Measurements from ENCODE around the gene IFITM1.
"Not testable (repeated sequence)": the region's sequence is repeated elsewhere in the genome, so short reads cannot be mapped to it uniquely, and the experiment has no call there.

The IFITM1 gene

DNA sequence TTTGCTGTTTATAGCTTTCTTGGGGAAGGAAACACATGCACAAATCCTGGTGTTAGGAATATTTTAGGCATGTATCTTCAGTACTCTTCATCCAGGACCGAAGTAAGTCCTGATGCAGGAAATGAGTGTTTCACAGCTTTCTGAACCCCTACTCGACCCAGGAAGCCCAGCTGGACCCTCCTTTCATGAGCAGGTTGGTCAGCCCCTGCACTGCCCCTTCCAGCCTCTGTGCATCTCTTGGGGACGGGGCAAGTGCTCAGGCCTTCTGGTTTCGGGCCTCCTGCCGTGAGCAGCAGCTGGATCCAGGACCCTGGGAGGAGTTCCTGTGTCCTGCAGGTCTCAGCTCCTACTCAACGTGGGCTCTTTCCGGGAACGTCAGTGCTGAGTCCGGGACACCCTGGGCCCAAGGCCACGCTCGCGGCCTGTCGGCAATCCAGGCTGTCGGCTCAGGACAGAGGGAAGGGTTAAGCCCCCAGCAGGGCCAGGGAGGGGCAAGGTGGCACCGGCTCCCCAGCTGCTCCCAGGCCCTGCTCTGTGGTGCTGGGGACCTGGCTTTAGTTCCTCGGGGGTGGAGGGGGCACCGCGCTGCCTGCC lies 3.8 kb upstream of the IFITM1 start:
- DNase-seq: not testable (repeated sequence)

DNA sequence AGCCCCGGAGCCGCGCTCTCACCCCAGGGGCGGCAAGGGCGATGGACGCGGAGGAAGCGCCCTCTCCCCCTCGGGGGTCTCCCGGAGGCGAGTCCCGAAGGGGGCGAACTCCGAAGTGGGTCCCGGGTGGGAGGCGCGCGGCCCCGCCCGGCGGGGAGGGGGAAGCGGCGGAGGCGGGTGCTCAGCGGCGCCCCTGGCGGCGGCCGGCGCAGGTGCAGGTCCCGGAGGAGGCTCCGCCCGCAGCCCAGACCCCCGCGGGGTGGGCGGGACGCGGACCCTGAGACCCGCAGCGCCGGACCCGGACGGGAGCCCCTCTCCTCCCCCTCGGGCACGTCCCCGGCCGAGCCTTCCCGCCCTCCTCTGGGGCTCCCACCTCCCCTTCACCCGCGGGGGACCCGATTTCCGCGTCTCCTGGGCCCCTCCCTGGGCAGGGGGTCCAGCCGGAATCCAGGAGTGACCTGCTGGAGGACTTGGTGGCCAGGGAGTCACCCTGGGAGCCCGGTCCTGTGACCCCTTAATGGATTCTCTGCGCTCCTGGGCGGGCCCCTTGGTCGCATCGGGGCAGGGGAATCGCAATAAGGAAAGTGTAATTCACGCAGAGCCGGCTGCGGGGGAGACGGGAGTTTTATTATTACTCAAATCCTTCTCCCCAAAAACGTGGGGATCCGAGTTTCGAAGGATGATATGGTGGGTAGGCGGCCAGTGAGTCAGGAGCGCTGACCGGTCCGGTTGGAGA lies 2.7 kb upstream of the IFITM1 start:
- DNase-seq: not testable (repeated sequence)

DNA sequence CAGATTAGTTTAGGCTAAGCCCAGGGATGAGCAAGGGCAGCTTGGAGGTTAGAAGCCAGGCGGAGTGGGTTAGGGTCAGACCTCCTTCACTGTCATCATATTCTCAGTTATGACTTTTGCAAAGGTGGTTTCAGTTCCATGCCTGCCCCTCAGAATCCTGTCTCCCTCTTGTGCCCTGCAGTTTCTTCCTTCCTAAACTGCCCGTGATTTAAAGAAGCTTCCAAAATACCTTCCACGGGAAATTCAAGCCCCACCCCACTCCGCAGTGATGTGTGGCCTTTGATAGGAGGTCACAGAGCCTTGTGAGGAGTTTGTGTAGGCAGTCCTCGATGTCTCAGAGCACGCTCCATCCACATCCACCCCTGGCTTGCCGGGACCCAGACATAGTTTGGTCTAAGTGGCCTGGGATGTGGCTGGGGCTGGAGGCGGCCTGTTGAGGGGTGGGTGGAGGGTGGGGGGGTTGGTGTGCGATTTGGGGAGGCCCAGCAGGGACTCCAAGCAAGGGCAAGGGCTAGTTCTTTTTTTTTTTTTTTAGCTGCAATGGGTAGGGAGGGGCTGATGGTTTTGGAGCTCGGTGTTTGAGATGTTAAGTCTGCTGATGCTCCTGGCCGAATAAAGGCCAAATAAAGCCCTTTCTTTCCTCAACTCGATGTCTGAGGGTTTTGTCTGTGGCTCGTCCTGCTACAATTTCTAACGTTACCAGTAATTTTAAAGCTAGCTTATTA lies 1.6 kb upstream of the IFITM1 start:
- DNase-seq: no peak

DNA sequence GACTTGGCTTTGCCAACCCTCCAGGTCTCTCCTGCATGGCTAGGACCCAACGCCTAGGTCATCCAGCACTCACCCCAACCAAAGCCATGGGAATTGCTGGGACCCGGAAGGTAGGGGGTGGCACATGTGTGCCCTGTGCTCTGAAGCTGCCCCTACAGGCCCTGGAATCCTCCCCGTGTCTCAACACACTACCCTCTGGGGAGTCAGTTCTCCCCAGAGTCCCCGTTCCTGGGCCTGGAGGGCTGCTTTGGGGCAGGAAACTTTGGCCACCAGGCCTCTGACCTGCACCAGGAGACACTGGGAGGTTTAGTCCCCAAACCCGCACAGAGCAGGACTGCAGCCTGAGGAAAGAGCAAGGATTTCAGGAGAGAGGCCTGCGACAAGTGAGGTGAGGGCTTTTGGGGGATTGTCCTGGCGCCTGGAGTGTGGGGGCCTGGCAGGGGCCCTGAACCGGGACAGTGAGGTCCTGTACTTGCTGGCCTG lies 495 bp upstream of the IFITM1 start:
- no peak for DNase-seq

DNA sequence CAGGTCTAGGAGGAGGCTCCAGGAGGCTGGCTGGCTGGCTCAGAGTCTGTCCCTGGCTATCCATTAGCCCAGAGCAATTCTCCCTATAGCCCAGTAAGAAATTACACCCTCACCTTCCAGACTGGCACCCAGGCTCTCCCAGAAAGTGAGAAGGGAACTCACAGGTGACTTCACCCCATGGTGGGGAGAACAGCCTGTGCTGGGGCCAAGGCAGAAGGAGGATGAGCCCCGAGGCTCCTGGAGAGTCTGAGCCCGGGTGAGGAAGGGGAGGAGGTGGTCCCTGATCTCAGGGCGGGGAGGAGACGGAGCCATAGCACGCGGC lies 675 bp downstream of the IFITM1 start:
- DNase-seq: not testable (repeated sequence)

DNA sequence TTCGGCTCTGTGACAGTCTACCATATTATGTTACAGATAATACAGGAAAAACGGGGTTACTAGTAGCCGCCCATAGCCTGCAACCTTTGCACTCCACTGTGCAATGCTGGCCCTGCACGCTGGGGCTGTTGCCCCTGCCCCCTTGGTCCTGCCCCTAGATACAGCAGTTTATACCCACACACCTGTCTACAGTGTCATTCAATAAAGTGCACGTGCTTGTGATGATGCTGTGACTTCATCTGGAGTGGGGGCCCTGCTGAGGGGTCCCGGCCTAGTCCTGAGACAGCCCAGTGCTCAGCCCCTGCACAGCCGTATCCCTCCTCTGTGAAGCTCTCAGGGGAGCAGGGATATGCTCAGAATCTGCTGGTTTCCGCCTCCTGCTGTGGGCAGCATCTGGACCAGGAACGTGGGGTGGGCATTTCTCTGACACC lies 1.2 kb downstream of the IFITM1 start:
- no peak for DNase-seq

DNA sequence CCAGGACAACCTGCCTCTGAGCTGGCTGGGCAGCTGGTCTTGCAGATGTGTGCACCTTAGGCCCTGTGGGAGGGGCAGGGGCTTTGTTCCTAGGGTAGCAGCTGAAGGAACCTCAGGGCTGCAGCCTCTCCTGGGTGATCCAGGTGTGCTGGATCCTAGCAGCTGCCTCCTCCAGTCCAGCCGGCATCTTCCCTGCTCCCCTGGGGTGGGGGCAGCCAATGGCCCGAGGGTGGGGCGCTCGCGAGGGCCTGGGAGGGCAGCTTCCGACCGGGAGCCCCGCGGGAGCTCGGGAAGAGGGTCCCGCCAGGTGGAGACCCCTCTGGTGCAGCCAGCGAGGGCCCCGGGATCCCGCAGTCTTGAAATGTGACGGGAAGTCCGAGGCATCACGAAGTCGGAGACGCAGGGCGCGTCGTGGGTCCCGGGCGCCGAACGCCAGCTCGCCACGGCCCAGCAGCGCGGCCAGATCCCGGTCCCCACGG lies 1.7 kb downstream of the IFITM1 start:
- no peak for DNase-seq

DNA sequence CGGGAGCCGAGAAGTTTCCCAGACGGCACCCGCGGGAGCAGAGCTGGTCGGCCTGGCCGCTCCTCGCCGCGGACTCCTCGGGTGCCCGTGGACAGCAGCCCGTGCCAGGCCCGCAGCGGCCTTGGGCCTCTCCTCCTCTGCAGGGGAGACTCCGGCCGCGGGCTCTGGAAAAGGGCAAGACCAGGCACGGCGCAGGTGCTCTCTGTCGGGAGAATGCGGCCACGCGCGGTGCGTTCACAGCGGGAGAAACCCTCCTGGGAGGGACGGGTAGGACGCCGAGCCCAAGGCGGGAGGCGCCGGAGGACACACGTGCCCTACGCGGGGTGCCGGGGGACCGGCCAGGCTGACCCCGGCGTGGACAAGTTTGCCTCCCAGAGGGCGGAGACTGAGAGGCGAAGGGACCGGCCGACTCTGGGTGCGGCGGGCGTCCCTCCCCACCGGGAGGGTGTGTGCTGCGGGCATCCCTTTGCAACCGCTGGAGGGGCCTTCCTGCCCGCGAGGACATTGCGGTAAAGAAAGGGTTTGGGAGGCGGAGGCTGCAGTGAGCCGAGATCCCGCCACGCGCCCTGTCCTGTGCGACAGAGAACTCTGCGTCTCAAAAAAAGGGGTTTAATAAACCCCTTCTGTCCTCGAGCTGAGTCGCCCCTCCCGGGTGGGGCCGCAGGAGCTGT lies 2.3 kb downstream of the IFITM1 start:
- DNase-seq: no peak

DNA sequence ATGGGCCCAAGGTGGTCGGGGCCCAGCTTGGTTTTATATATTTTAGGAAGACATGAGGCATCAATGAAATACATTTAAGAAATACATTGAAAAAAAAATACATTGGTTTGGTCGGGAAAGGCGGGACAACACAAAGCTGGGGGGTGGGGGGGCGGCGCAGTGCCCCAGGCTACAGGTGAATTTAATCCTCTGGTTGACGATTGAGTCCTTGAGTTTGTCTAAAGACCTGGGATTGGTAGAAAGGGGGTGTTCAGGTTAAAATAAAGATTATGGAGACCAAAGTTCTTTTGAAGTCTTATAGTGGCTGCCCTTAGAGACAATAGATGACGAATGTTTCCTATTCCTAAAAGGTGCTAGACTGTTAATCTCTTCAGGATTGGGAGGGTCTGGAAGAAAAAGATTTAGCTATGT lies 3.1 kb downstream of the IFITM1 start:
- DNase-seq: no peak

DNA sequence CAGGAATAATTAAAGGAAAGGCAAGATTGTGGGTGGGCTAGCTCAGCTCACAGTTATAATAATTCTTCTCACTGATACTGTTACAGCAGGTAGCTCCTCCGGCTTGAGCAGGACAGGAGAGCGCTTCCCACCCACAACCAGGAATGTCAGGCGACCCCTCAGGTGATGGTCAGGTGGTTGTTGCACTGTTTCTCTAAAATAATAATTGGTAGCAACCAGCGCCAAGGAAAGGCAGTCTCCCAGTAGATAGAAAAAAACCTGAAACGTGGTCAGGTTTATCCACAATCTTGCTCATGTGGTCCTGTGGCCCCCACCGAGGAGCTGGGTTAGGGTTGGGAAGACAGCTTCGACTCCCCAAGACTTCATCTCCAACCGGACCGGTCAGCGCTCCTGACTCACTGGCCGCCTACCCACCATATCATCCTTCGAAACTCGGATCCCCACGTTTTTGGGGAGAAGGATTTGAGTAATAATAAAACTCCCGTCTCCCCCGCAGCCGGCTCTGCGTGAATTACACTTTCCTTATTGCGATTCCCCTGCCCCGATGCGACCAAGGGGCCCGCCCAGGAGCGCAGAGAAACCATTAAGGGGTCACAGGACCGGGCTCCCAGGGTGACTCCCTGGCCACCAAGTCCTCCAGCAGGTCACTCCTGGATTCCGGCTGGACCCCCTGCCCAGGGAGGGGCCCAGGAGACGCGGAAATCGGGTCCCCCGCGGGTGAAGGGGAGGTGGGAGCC lies 4.0 kb downstream of the IFITM1 start:
- DNase-seq: not testable (repeated sequence)

DNA sequence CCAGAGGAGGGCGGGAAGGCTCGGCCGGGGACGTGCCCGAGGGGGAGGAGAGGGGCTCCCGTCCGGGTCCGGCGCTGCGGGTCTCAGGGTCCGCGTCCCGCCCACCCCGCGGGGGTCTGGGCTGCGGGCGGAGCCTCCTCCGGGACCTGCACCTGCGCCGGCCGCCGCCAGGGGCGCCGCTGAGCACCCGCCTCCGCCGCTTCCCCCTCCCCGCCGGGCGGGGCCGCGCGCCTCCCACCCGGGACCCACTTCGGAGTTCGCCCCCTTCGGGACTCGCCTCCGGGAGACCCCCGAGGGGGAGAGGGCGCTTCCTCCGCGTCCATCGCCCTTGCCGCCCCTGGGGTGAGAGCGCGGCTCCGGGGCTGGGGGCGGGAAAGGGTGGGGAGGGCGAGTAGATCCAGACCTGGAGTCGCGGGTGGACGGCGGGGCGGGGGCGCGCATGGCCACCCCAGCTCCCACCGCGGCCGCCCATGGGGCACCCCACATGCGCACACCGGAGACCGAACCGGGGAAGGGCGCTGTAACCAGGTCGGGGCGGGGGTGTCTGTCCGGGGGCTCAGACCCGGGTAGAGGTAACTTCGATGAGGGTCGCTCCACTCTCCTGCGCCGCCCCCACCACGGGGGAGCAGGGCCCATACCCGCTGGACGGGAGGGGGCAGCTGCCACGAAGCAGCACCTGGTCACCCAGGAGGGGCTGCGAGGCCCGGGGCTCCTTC lies 4.7 kb downstream of the IFITM1 start:
- not testable (repeated sequence) for DNase-seq

DNA sequence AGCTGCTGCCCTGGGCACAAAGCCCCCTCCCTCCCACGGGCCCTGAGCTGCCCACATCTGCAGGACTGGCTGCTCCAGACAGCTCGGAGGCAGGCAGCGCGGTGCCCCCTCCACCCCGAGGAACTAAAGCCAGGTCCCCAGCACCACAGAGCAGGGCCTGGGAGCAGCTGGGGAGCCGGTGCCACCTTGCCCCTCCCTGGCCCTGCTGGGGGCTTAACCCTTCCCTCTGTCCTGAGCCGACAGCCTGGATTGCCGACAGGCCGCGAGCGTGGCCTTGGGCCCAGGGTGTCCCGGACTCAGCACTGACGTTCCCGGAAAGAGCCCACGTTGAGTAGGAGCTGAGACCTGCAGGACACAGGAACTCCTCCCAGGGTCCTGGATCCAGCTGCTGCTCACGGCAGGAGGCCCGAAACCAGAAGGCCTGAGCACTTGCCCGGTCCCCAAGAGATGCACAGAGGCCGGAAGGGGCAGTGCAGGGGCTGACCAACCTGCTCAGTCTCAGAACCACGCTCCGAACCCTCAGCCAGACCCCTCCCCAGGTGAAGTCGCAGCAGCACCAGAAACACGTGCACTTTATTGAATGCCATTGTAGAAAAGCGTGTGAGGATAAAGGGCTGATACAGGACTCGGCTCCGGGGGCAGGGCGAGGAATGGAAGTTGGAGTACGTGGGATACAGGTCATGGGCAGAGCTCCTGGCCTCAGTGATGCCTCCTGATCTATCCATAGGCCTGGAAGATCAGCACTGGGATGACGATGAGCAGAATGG lies 5.5 kb downstream of the IFITM1 start:
- DNase-seq: not testable (repeated sequence)

DNA sequence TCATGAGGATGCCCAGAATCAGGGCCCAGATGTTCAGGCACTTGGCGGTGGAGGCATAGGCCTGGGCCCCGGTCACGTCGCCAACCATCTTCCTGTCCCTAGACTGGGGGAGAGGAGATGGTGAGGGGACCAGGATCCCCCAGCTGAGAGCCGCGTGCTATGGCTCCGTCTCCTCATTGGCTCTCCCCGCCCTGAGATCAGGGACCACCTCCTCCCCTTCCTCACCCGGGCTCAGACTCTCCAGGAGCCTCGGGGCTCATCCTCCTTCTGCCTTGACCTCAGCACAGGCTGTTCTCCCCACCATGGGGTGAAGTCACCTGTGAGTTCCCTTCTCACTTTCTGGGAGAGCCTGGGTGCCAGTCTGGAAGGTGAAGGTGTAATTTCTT lies 6.0 kb downstream of the IFITM1 start:
- not testable (repeated sequence) for DNase-seq

DNA sequence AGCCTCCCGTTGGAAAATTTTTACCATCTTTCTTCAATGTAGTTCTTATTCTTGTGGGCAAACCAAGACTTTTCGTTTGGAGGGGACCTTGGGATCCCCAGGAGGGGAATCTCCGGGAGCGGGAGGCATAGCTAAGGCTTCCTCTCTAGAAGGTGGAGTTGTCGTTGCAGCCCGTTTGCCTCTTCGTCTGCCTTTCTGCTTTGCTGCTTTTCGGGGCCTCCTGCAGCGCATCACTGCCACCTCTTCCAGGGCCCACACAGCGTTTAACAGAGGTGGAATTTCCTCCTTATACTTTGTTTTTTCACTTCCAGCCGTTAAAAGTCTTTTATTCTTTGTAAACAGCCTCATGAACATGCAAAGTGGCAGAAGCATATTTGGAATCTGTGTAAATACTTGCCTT lies 10.3 kb downstream of the IFITM1 start:
- DNase-seq: no peak

DNA sequence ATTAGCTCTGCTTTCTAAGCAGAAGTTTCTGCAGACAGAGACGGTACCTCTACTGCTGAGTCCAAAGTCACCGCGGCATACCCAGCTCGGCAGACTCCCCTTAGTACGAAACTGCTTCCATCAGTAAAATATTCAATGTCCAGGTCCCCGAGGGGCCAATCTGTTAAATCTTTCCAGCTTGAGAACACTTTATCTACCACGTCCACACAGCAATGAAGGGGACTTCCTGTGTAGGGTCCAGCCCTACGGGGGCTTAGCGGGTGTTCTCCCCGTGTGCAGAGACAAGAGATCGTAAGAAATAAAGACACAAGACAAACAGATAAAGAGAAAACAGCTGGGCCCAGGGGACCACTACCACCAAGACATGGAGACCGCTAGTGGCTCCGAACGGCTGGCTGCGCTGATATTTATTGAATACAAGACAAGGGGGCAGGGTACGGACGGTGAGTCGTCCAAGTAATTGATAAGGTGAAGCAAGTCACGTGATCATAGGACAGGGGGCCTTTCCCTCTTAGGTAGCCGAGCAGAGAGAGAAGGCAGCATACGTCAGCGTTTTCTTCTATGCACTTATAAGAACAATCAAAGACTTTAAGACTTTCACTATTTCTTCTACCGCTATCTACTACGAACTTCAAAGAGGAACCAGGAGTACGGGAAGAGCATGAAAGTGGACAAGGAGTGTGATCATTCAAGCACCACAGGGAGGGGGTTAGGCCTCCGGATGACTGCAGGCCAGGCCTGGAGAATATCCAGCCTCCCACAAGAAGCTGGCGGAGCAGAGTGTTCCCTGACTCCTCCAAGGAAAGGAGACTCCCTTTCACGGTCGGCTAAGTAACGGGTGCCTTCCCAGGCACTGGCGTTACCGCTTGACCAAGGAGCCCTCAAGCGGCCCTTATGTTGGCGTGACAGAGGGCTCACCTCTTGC lies 11.0 kb downstream of the IFITM1 start:
- DNase-seq: not testable (repeated sequence)

DNA sequence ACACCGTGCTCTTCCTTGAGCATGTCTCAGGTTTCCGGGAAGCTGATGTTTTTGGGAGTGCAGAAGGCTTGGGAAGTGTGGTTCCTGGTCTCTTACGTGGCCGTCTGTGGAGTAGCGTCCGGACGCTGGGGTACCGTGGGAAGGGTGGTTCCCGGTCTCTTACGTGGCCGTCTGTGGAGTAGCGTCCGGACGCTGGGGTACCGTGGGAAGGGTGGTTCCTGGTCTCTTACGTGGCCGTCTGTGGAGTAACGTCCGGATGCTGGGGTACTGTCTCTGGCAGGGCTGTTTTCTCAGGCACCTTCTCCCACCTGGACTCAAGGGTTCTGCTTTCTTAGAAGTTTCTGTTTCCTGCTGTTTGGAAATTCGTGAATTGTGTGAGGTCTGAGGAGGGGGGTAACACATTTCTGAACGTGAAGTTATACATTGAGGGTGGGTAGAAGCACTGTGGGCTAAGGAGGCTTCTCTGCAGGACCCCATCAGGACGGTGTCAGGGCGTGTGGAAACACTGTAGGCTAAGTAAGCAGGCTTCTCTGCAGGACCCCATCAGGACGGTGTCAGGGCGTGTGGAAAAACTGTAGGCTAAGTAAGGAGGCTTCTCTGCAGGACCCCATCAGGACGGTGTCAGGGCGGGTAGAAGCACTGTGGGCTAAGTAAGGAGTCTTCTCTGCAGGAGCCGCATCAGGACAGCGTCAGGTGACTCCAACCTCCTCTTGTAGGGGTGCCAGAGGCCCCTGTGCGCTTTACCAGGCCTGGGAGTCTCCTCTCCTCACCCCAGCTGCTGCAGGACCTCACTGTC lies 12.2 kb downstream of the IFITM1 start:
- no peak for DNase-seq

DNA sequence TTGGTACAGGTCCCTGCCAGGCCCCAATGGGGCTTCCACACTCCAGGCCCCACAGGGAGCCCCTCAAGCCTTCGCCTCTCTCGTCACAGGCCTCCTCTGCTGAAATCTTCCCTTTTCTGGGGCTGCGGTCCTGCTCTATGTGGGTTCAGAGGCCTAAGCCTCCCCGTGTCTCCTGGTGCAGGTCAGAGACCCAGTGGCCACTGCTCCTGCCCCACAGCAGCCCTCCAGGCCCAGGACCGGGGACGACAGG lies 12.7 kb downstream of the IFITM1 start:
- DNase-seq: no peak

DNA sequence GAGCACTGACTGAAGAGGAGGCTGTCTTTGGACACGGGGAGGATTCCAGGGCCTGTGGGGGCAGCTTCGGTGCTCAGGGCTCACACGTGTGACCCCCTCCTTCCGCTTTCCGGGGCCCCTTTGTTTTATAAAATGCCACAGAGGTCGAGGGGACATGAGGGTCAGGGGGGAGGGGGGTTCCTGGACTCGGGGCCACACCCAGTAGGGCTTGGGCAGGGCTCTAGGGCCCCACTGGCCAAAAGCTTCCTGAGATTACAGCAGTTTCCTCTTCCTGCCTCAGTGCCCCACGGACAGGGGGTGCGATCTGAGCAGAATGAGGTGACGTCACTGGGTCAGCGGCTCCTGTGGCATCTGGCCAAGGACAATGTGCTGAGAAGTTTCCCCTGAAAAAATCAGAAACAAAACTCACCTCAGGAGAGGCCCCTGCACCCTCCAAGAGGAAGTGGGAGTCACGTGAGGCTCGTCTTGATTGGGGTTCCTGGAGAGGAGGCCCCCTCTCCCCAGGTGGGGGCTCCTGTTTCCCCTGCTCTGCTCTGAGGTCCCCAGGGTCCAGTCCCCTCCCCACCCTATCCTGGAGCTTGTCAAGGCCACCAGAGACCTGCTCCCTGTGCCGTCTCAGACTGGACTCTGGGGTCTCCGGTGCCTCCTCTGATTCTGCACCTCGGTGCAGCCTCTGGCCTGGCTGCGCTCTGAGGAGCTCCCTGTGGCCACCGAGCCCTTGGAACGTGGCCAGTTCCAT lies 13.2 kb downstream of the IFITM1 start:
- peak; percentile 65 to 84 (median 82) for DNase-seq

DNA sequence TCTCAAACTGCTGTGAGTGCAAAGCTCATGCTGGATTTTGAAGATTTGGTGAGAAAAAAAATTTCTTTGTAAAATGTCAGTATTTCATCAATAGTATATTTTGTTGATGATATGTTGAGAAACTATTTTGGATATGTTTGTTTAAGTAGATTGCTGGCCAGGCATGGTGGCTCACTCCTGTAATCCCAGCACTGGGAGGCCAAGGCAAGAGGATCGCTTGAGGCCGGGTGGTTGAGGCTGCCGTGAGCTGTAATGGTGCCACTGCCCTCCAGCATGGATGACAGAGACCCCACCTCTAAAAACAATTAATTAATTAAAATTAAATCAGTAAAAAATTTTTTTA lies 13.7 kb downstream of the IFITM1 start:
- DNase-seq: no peak
